ENCODE data around the gene EIF4ENIF1. TPM values are rescaled to one million over a fixed set of nuclear protein-coding genes. Genes with fewer than 3 reads are reported as not detected.

Gene EIF4ENIF1
- total RNA-seq, 2 experiments from 2014 or later = 50.3 to 50.5 TPM

GRCh38 chr22:31446208-31446607, 43.4 kb downstream of the EIF4ENIF1 start:
- ChIA-PET CTCF (interaction anchor here (0.9 to 1.4 kb wide), 2 partner anchors 20 to 133 kb away, joined by 3 to 4 read pairs; no protein-coding TSS in a partner anchor), POLR2A (no interaction called here)
- no peaks in the 10 kb centered on the region for H3K4me1 Mint-ChIP-seq (ENCODE audit: low read depth)
- no peak overlapping the region for H3K4me3 Mint-ChIP-seq
- intact Hi-C loops (cut with micrococcal nuclease) = no loop called here
- H3K9me3 Mint-ChIP-seq = no peaks in the 10 kb centered on the region
- ATAC-seq (no peak), DNase-seq (no peak)
- H3K27me3 Mint-ChIP-seq = no peaks in the 10 kb centered on the region
- H3K27ac Mint-ChIP-seq = no peak overlapping the region
- no peak for TF ChIP-seq CTCF (IDR thresholded peaks at IDR 0.05)
- H3K36me3 Mint-ChIP-seq (ENCODE audit: low read depth) = peaks cover 37% of the 10 kb centered on the region

- TF ChIP-seq CTCF (IDR thresholded peaks at IDR 0.05) = no peak
- Mint-ChIP-seq H3K27me3 (no peaks in the 10 kb centered on the region), H3K27ac (peak overlapping the region; percentile 8), H3K4me1 (ENCODE audit: low read depth) (no peaks in the 10 kb centered on the region), H3K36me3 (ENCODE audit: low read depth) (peaks cover 38% of the 10 kb centered on the region), H3K4me3 (no peak overlapping the region), H3K9me3 (no peaks in the 10 kb centered on the region)
- DNase-seq = no peak
- POLR2A ChIA-PET = interaction anchor here (0.6 kb wide), 1 partner anchor 17 kb away, joined by 3 read pairs; no protein-coding TSS in a partner anchor
- CTCF ChIA-PET = interaction anchor here (1.4 kb wide), 1 partner anchor 132 kb away, joined by 4 read pairs; no protein-coding TSS in a partner anchor
- ATAC-seq = no peak
- intact Hi-C loops (cut with micrococcal nuclease) = no loop called here
Measured at GRCh38 chr22:31445642-31446041, 44.0 kb downstream of the EIF4ENIF1 start.

- no peak overlapping the region for H3K4me3 Mint-ChIP-seq
- no peaks in the 10 kb centered on the region for H3K9me3 Mint-ChIP-seq
- H3K4me1 Mint-ChIP-seq (ENCODE audit: low read depth) = no peaks in the 10 kb centered on the region
- DNase-seq = no peak
- ChIA-PET POLR2A (no interaction called here), CTCF (no interaction called here)
- ATAC-seq = no peak
- H3K27me3 Mint-ChIP-seq = no peaks in the 10 kb centered on the region
- no peak for TF ChIP-seq CTCF (IDR thresholded peaks at IDR 0.05)
- intact Hi-C loops (cut with micrococcal nuclease) = no loop called here
- H3K36me3 Mint-ChIP-seq (ENCODE audit: low read depth) = peaks cover 47% of the 10 kb centered on the region
- no peak overlapping the region for H3K27ac Mint-ChIP-seq
Measured at GRCh38 chr22:31443516-31443915, 46.1 kb downstream of the EIF4ENIF1 start.

GRCh38 chr22:31442768-31443489, 46.7 kb downstream of the EIF4ENIF1 start:
- Mint-ChIP-seq H3K27me3 (no peaks in the 10 kb centered on the region), H3K27ac (no peak overlapping the region), H3K9me3 (no peaks in the 10 kb centered on the region), H3K36me3 (ENCODE audit: low read depth) (peaks cover 49% of the 10 kb centered on the region), H3K4me1 (ENCODE audit: low read depth) (no peaks in the 10 kb centered on the region), H3K4me3 (no peak overlapping the region)
- no peak for TF ChIP-seq CTCF (IDR thresholded peaks at IDR 0.05)
- no peak for ATAC-seq
- ChIA-PET CTCF (interaction anchor here (0.9 to 1.0 kb wide), 2 partner anchors 8 to 141 kb away, joined by 3 read pairs; no protein-coding TSS in a partner anchor), POLR2A (interaction anchor here (0.6 to 0.8 kb wide), 2 partner anchors 34 to 81 kb away, joined by 3 to 4 read pairs; no protein-coding TSS in a partner anchor)
- intact Hi-C loops (cut with micrococcal nuclease) = no loop called here
- no peak for DNase-seq

GRCh38 chr22:31441652-31442051, 48.0 kb downstream of the EIF4ENIF1 start:
- intact Hi-C loops (cut with micrococcal nuclease) = no loop called here
- CTCF ChIA-PET = interaction anchor here (2.3 kb wide), 1 partner anchor 11 kb away, joined by 9 read pairs; no protein-coding TSS in a partner anchor

More at GRCh38 chr22:31441652-31442051, 48.0 kb downstream of the EIF4ENIF1 start:
- Mint-ChIP-seq H3K36me3 (ENCODE audit: low read depth) (peaks cover 61% of the 10 kb centered on the region), H3K4me3 (no peak overlapping the region), H3K27ac (peak overlapping the region; percentile 46), H3K27me3 (no peaks in the 10 kb centered on the region), H3K9me3 (no peaks in the 10 kb centered on the region), H3K4me1 (ENCODE audit: low read depth) (peaks cover 4% of the 10 kb centered on the region)
- ATAC-seq = no peak
- POLR2A ChIA-PET = no interaction called here
- TF ChIP-seq CTCF (IDR thresholded peaks at IDR 0.05) = no peak
- no peak for DNase-seq

All from activated CD8-positive, alpha-beta T cell treated with anti-CD3 and anti-CD28 coated beads for 36 hours (primary cell).